Osteoblast (primary cell): ENCODE data around the gene GINS1. TPM values are rescaled to one million over a fixed set of nuclear protein-coding genes. Genes with fewer than 3 reads are reported as not detected.

Experiments
- DNase-seq: peaks from one replicate; pipeline ENCODE4 v3.0.0; 2011; ENCODE audit warnings: low spot score, mixed read lengths; ENCODE audit not compliant: insufficient read length; ENCODE audit errors: missing footprints
- H2AFZ ChIP-seq: 2 replicates; pipeline ENCODE4 v1.6.0; 2011; ENCODE audit warnings: mild to moderate bottlenecking, low read length
- H3K27ac ChIP-seq: 2 replicates; pipeline ENCODE4 v1.5.1; 2011; ENCODE audit warnings: mild to moderate bottlenecking, low read depth, low read length, moderate library complexity
- H3K27me3 ChIP-seq: 2 replicates; pipeline ENCODE4 v1.6.0; 2012; ENCODE audit warnings: mild to moderate bottlenecking, control low read depth, inconsistent platforms, low read length, moderate library complexity; ENCODE audit not compliant: insufficient read depth
- H3K36me3 ChIP-seq: 2 replicates; pipeline ENCODE4 v1.5.1; 2011; ENCODE audit warnings: mild to moderate bottlenecking, low read length, control low read depth, moderate library complexity; ENCODE audit not compliant: insufficient read depth
- H3K4me1 ChIP-seq: 2 replicates; pipeline ENCODE4 v1.5.1; 2011; ENCODE audit warnings: mild to moderate bottlenecking, low read length, control low read depth, moderate library complexity; ENCODE audit not compliant: insufficient read depth
- H3K4me2 ChIP-seq: 2 replicates; pipeline ENCODE4 v1.6.0; 2011; ENCODE audit warnings: mild to moderate bottlenecking, low read length; ENCODE audit not compliant: insufficient read depth
- H3K4me3 ChIP-seq: fragments of 200-600 bp; sonication (generic); 3 replicates; pipeline ENCODE4 v1.5.1; 2012; ENCODE audit warnings: mild to moderate bottlenecking, low read length, inconsistent platforms; ENCODE audit not compliant: insufficient read depth
- H3K79me2 ChIP-seq: 2 replicates; pipeline ENCODE4 v1.6.0; 2012; ENCODE audit warnings: mild to moderate bottlenecking, low read length, control low read depth, inconsistent platforms; ENCODE audit not compliant: insufficient read depth
- H3K9me3 ChIP-seq: 2 replicates; pipeline ENCODE4 v1.5.1; 2011; ENCODE audit warnings: low read depth, low read length, control low read depth
- H4K20me1 ChIP-seq: 2 replicates; pipeline ENCODE4 v1.6.0; 2012; ENCODE audit warnings: mild to moderate bottlenecking, low read length, control low read depth; ENCODE audit not compliant: insufficient read depth
- CTCF ChIP-seq: IDR thresholded peaks from 2 replicates; pipeline ENCODE4 v1.5.1; 2011; ENCODE audit warnings: mild to moderate bottlenecking, low read depth, low read length, moderate library complexity; ENCODE audit errors: extremely low read depth
- total RNA-seq: library from RNA; depleted of rRNA; stranded (reverse); fragments of >200 nt; gene quantifications from 2 replicates; pipeline ENCODE4 v1.2.3, GENCODE V29; 2012

GINS1 gene
- total RNA-seq, 1 donor: 2.2 TPM

- H3K4me2 ChIP-seq: no peak overlapping the region
- H3K4me3 ChIP-seq: no peak overlapping the region
- H3K9me3 ChIP-seq: no peaks in the 10 kb centered on the region
- no peaks in the 10 kb centered on the region for H3K4me1 ChIP-seq
- no peak for DNase-seq
- TF ChIP-seq CTCF: no peak
- H4K20me1 ChIP-seq: no peaks in the 10 kb centered on the region
- no peaks in the 10 kb centered on the region for H3K79me2 ChIP-seq
- no peak overlapping the region for H2AFZ ChIP-seq
- H3K27ac ChIP-seq: no peak overlapping the region
- no peaks in the 10 kb centered on the region for H3K27me3 ChIP-seq
- no peaks in the 10 kb centered on the region for H3K36me3 ChIP-seq
Observed at GRCh38 chr20:25495189-25495824, 87.8 kb downstream of the GINS1 start.

- H3K27me3 ChIP-seq: no peaks in the 10 kb centered on the region
- H3K9me3 ChIP-seq: no peaks in the 10 kb centered on the region
- H3K4me1 ChIP-seq: no peaks in the 10 kb centered on the region
- no peak for DNase-seq
- no peak for TF ChIP-seq CTCF
- H3K4me3 ChIP-seq: no peak overlapping the region
- no peak overlapping the region for H2AFZ ChIP-seq
- H4K20me1 ChIP-seq: no peaks in the 10 kb centered on the region
- H3K27ac ChIP-seq: no peak overlapping the region
- H3K4me2 ChIP-seq: no peak overlapping the region
- no peaks in the 10 kb centered on the region for H3K36me3 ChIP-seq
- no peaks in the 10 kb centered on the region for H3K79me2 ChIP-seq
Observed at GRCh38 chr20:25496165-25496967, 88.9 kb downstream of the GINS1 start.

- Histone ChIP-seq H3K27me3 (no peaks in the 10 kb centered on the region), H3K4me2 (no peak overlapping the region), H3K4me1 (no peaks in the 10 kb centered on the region), H3K36me3 (no peaks in the 10 kb centered on the region), H3K4me3 (no peak overlapping the region), H3K79me2 (no peaks in the 10 kb centered on the region), H2AFZ (no peak overlapping the region), H3K27ac (no peak overlapping the region), H3K9me3 (no peaks in the 10 kb centered on the region), H4K20me1 (no peaks in the 10 kb centered on the region)
- no peak for TF ChIP-seq CTCF
- DNase-seq: no peak
Observed at GRCh38 chr20:25496968-25497401, 89.5 kb downstream of the GINS1 start.

GRCh38 chr20:25497586-25498279, 90.3 kb downstream of the GINS1 start:
- Histone ChIP-seq H3K4me1 (no peaks in the 10 kb centered on the region), H2AFZ (no peak overlapping the region), H3K79me2 (no peaks in the 10 kb centered on the region), H3K27ac (no peak overlapping the region), H3K4me2 (no peak overlapping the region), H3K4me3 (no peak overlapping the region), H4K20me1 (no peaks in the 10 kb centered on the region), H3K27me3 (no peaks in the 10 kb centered on the region), H3K36me3 (no peaks in the 10 kb centered on the region), H3K9me3 (no peaks in the 10 kb centered on the region)
- DNase-seq: no peak
- TF ChIP-seq CTCF: no peak
